B cell (primary cell): Measurements from ENCODE around the gene DIPK1B. TPM values are rescaled to one million over a fixed set of nuclear protein-coding genes. Genes with fewer than 3 reads are reported as not detected.

Experiments used
- ATAC-seq: fragments of 200-7000 bp; cut with Tn5 transposase; one replicate; pipeline ENCODE4 v1.10.0; 2021; ENCODE audit warnings: low read depth, mild to moderate bottlenecking, moderate number of reproducible peaks, moderate library complexity
- CTCF ChIA-PET: fragments of 350-600 bp; sonication (Branson Sonifier 250); formaldehyde crosslinking; loops from one replicate; lab custom pipeline; 2021; ENCODE audit warnings: antibody characterized with exemption, inconsistent platforms; lab: Charles Lee
- POLR2A ChIA-PET: fragments of 350-600 bp; sonication (Branson Sonifier 250); formaldehyde crosslinking; loops from one replicate; lab custom pipeline; 2021; ENCODE audit warnings: antibody characterized with exemption; lab: Charles Lee
- DNase-seq: peaks from one replicate; pipeline ENCODE4 v3.0.0; 2013
- H2AFZ ChIP-seq: 2 replicates; pipeline ENCODE4 v1.6.1; 2012; ENCODE audit warnings: mild to moderate bottlenecking, low read depth, low read length; ENCODE audit not compliant: insufficient read depth, poor library complexity, severe bottlenecking
- H3K27ac ChIP-seq, 2 donors: 1 replicate in 1 of 2; 2 replicates in 1 of 2; pipeline ENCODE4 v1.5.1; 2012 to 2013; ENCODE audit warnings: low read length in 2 of 2, mild to moderate bottlenecking in 2 of 2, moderate library complexity in 1 of 2
- H3K27me3 ChIP-seq, 4 experiments: fragments of 200-600 bp in 1 of 4; sonication (generic) in 1 of 4; replicated peaks in 1 of 4; 1 replicate in 2 of 4; 2 replicates in 2 of 4; pipeline versions ENCODE4 v1.6.1 to v1.7.0; 2013 to 2016; ENCODE audit warnings: low read length in 3 of 4, mild to moderate bottlenecking in 2 of 4, mixed read lengths in 1 of 4, moderate library complexity in 1 of 4; ENCODE audit not compliant: insufficient read depth in 4 of 4, control insufficient read depth in 3 of 4; ENCODE audit errors: control extremely low read depth in 1 of 4
- H3K36me3 ChIP-seq, 2 experiments: replicated peaks in 1 of 2; 1 replicate in 1 of 2; 2 replicates in 1 of 2; pipeline versions ENCODE4 v1.6.1 to v1.7.1; 2013; ENCODE audit warnings: low read length in 1 of 2; ENCODE audit not compliant: insufficient read depth in 2 of 2, control insufficient read depth in 1 of 2; ENCODE audit errors: control extremely low read depth in 1 of 2, extremely low read depth in 1 of 2
- H3K4me1 ChIP-seq, 2 donors: fragments of 200-600 bp in 1 of 2; sonication (generic) in 1 of 2; 1 replicate in 1 of 2; 2 replicates in 1 of 2; pipeline versions ENCODE4 v1.5.1 to v1.6.1; 2013 to 2017; ENCODE audit warnings: low read length in 2 of 2; ENCODE audit not compliant: control insufficient read depth in 2 of 2, insufficient read depth in 2 of 2
- H3K4me2 ChIP-seq: replicated peaks from 2 replicates; pipeline ENCODE3; 2012; ENCODE audit warnings: mild to moderate bottlenecking, low read depth, low read length; ENCODE audit not compliant: poor library complexity, severe bottlenecking
- H3K4me3 ChIP-seq, 5 experiments: fragments of 200-600 bp in 1 of 5; sonication (generic) in 1 of 5; 1 replicate in 3 of 5; 2 replicates in 2 of 5; pipeline versions ENCODE4 v1.5.1 to v1.7.0; 2011 to 2016; ENCODE audit warnings: low read length in 4 of 5, mild to moderate bottlenecking in 4 of 5, low read depth in 2 of 5, control low read depth in 1 of 5, moderate library complexity in 1 of 5; ENCODE audit not compliant: insufficient read depth in 1 of 5; ENCODE audit errors: control extremely low read depth in 1 of 5, extremely low read depth in 1 of 5
- H3K79me2 ChIP-seq: fragments of 200-600 bp; sonication (generic); one replicate; pipeline ENCODE4 v1.6.0; 2016; ENCODE audit warnings: low read length; ENCODE audit not compliant: control insufficient read depth, insufficient read depth
- H3K9ac ChIP-seq: fragments of 200-600 bp; sonication (generic); 2 replicates; pipeline ENCODE4 v1.6.1; 2017; ENCODE audit warnings: mild to moderate bottlenecking, low read length, moderate library complexity
- H3K9me3 ChIP-seq, 3 donors: one replicate each; pipeline versions ENCODE4 v1.6.1 to v1.7.1; 2013; ENCODE audit warnings: low read length in 2 of 3; ENCODE audit not compliant: control insufficient read depth in 2 of 3, insufficient read depth in 1 of 3; ENCODE audit errors: control extremely low read depth in 1 of 3
- H4K20me1 ChIP-seq: 2 replicates; pipeline ENCODE4 v1.6.0; 2012; ENCODE audit warnings: mild to moderate bottlenecking, low read length; ENCODE audit not compliant: insufficient read depth, control insufficient read depth, poor library complexity, severe bottlenecking
- H3K27ac Mint-ChIP-seq: one replicate; pipeline ENCODE4 v1.8.0; 2021; ENCODE audit warnings: mixed read lengths
- H3K27me3 Mint-ChIP-seq: one replicate; pipeline ENCODE4 v1.8.0; 2021; ENCODE audit warnings: mixed read lengths
- H3K4me1 Mint-ChIP-seq: one replicate; pipeline ENCODE4 v1.8.0; 2021; ENCODE audit warnings: mixed read lengths
- H3K4me3 Mint-ChIP-seq: one replicate; pipeline ENCODE4 v1.8.0; 2021; ENCODE audit warnings: mixed read lengths
- H3K9me3 Mint-ChIP-seq: one replicate; pipeline ENCODE4 v1.8.0; 2022; ENCODE audit warnings: mixed read lengths; ENCODE audit not compliant: insufficient read depth
- EZH2 ChIP-seq: IDR thresholded peaks from 2 replicates; pipeline ENCODE4 v1.6.1; 2012; ENCODE audit warnings: borderline replicate concordance, low read depth, mild to moderate bottlenecking, moderate library complexity, low read length; ENCODE audit not compliant: insufficient read depth, poor library complexity, severe bottlenecking
- WGBS: methylation state at CpG from one replicate; pipeline ENCODE4 v1.1.5; 2013; ENCODE audit warnings: missing lambda C conversion rate; ENCODE audit not compliant: insufficient coverage; 5-methylcytosine and 5-hydroxymethylcytosine counted together
- intact Hi-C: fragments of 100-400 bp; cut with micrococcal nuclease; formaldehyde crosslinking; loops from one replicate; pipeline ENCODE4 v1.10.0; 2022
- polyA plus RNA-seq: library from polyadenylated mRNA; depleted of rRNA; stranded (reverse); fragments of >200 nt; gene quantifications from 2 replicates; pipeline ENCODE4 v1.2.3, GENCODE V29; 2012
- total RNA-seq, 2 donors: library from RNA; stranded (reverse); fragments of 120-200 nt in 1 of 2; gene quantifications; 1 replicate in 1 of 2; 2 replicates in 1 of 2; pipeline versions ENCODE4 v1.2.3 to v1.2.4, GENCODE V29; 2013 to 2022
- TF ChIP-seq, protein P1 (sequence below): fragments of 200-600 bp; IDR thresholded peaks from one replicate; pipeline ENCODE4 v1.8.0; 2022; ENCODE audit warnings: antibody characterized with exemption, mild to moderate bottlenecking

Gene DIPK1B
- total and polyA plus RNA-seq, 2 donors (not counting 1 experiment from before 2014, with no cell fraction given), result 9.6 TPM

DNA sequence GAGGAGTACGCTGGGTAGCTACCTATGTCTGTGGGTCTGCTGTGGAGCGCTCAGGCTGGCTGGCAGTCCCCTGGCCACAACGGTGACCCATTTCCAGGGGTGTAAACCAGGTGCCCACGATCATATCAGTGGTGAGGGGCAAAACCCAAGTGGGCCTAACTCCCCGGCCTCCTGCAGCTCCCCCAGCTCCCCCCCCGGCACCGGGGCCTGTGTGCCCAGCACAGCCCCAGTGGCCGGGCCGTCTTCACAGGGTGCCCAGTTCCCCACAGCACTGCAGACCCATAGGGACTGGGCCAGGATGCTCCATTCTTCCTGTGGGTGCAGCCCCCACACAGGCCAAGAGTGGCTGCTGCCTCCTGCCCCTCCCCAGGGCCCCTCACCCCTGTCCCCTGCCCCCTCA is 46.6 kb downstream of the DIPK1B start:
- no peaks in the 10 kb centered on the region for H4K20me1 ChIP-seq
- H3K9me3 Mint-ChIP-seq, result no peaks in the 10 kb centered on the region
- peaks cover 56 to 85% of the 10 kb centered on the region in 2 donors for H3K4me1 ChIP-seq
- peak overlapping the region; percentile 50 to 80 for H3K27ac ChIP-seq
- no peak overlapping the region for H2AFZ ChIP-seq
- peak overlapping the region; percentile 95 for H3K27ac Mint-ChIP-seq
- no peak overlapping the region for H3K9ac ChIP-seq
- peak overlapping the region; percentile 81 for H3K4me3 Mint-ChIP-seq
- H3K4me2 ChIP-seq, result peak overlapping the region; percentile 70
- H3K79me2 ChIP-seq, result peaks cover 3% of the 10 kb centered on the region
- WGBS, result 81% methylated on average over 9 of the region's 9 CpGs
- H3K27me3 Mint-ChIP-seq, result no peaks in the 10 kb centered on the region
- peaks cover 56% of the 10 kb centered on the region for H3K4me1 Mint-ChIP-seq
- peaks cover 0 to 39% (median 3%) of the 10 kb centered on the region in 3 donors for H3K9me3 ChIP-seq
- H3K4me3 ChIP-seq, result no peak overlapping the region
- H3K36me3 ChIP-seq, result no peaks in the 10 kb centered on the region
- DNase-seq (no peak), ATAC-seq (no peak)
- ChIA-PET CTCF (interaction anchor here (0.6 to 4.9 kb wide), 8 partner anchors 9 to 211 kb away, joined by 3 to 102 read pairs (median 8); partner anchors contain the start of gene LCN6), POLR2A (interaction anchor here (2.0 to 6.1 kb wide), 3 partner anchors 9 to 58 kb away, joined by 8 to 83 read pairs (median 39); partner anchors contain the start of gene LCN6)
- H3K27me3 ChIP-seq, result peaks cover 0 to 3% (median 0%) of the 10 kb centered on the region in 4 experiments
- intact Hi-C loops, result loop anchor here (2.0 to 10.0 kb wide), 3 partner anchors 16 to 214 kb away; partner anchors contain the start of genes LCN10 and NOTCH1
- no peak for TF ChIP-seq EZH2
- TF ChIP-seq, protein P1, sequence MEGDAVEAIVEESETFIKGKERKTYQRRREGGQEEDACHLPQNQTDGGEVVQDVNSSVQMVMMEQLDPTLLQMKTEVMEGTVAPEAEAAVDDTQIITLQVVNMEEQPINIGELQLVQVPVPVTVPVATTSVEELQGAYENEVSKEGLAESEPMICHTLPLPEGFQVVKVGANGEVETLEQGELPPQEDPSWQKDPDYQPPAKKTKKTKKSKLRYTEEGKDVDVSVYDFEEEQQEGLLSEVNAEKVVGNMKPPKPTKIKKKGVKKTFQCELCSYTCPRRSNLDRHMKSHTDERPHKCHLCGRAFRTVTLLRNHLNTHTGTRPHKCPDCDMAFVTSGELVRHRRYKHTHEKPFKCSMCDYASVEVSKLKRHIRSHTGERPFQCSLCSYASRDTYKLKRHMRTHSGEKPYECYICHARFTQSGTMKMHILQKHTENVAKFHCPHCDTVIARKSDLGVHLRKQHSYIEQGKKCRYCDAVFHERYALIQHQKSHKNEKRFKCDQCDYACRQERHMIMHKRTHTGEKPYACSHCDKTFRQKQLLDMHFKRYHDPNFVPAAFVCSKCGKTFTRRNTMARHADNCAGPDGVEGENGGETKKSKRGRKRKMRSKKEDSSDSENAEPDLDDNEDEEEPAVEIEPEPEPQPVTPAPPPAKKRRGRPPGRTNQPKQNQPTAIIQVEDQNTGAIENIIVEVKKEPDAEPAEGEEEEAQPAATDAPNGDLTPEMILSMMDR, result no peak
